ENCODE results near the gene ZNF208. TPM values are rescaled to one million over a fixed set of nuclear protein-coding genes. Genes with fewer than 3 reads are reported as not detected.

Gene ZNF208
- total and polyA plus RNA-seq, 2 of the 13 experiments (the other 11 are each of a cell fraction or from before 2014, with no cell fraction given): not detected

DNA sequence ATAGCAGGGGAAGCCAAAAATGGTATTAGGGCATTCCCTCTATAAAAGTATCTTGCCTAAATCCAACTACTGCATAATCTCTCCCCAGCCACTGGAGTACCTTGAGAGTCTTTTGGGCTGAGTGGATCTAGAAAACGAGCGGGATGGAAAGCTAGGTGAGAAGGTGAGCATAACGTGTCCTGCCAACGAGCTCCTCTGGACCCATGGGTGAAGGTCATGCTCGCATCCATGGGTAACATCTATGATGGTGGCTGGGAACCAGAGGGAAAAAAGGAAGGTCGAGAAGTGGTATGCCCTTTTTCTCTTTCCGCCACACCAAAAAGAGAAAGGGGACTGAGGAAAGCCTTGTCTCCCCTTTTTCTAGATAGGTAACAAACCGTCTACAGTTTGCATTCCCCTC is 63.0 kb downstream of the ZNF208 start (continued):
- TF ChIP-seq, protein P1, sequence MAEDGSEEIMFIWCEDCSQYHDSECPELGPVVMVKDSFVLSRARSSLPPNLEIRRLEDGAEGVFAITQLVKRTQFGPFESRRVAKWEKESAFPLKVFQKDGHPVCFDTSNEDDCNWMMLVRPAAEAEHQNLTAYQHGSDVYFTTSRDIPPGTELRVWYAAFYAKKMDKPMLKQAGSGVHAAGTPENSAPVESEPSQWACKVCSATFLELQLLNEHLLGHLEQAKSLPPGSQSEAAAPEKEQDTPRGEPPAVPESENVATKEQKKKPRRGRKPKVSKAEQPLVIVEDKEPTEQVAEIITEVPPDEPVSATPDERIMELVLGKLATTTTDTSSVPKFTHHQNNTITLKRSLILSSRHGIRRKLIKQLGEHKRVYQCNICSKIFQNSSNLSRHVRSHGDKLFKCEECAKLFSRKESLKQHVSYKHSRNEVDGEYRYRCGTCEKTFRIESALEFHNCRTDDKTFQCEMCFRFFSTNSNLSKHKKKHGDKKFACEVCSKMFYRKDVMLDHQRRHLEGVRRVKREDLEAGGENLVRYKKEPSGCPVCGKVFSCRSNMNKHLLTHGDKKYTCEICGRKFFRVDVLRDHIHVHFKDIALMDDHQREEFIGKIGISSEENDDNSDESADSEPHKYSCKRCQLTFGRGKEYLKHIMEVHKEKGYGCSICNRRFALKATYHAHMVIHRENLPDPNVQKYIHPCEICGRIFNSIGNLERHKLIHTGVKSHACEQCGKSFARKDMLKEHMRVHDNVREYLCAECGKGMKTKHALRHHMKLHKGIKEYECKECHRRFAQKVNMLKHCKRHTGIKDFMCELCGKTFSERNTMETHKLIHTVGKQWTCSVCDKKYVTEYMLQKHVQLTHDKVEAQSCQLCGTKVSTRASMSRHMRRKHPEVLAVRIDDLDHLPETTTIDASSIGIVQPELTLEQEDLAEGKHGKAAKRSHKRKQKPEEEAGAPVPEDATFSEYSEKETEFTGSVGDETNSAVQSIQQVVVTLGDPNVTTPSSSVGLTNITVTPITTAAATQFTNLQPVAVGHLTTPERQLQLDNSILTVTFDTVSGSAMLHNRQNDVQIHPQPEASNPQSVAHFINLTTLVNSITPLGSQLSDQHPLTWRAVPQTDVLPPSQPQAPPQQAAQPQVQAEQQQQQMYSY (CRISPR knock-in tag; IDR thresholded peaks at IDR 0.05): no peak
- TF ChIP-seq NFIB (CRISPR knock-in tag; IDR thresholded peaks at IDR 0.05; ENCODE audit: borderline replicate concordance): no peak

DNA sequence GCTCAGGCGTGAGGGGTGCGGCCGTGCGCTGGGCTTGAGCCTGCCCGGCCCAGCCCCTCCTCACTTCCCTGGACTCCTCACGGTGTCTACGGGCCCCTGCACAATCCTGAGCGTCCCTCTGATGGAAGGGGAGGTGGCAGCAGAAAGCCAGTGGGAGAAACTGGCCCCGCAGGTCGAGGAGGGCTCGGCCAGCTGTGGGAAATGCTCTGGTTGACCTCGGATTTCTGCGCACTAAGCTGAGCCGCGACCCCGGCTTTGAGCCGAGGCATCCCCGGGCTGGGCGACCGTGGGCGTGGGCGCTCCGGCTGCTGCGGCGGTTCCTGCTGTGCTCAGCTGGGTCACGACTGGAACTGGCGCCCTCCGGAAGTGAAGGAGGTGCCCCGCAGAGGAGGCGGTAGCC is 70.1 kb downstream of the ZNF208 start:
- in situ Hi-C loops (cut with HindIII; ENCODE audit: extremely low pct_ligation_motif_present, low pct_unique_long_range_greater_than_20kb) (no loop called here), intact Hi-C loops (cut with micrococcal nuclease; ENCODE audit: unreplicated experiment) (no loop called here)
- Histone ChIP-seq H4K20me1 (ENCODE audit: insufficient read depth, low read length) (no peaks in the 10 kb centered on the region), H3K9me3 (ENCODE audit: low read length) (peaks cover 77% of the 10 kb centered on the region), H3K27ac (ENCODE audit: extremely low read length, insufficient read depth, low read length) (no peak overlapping the region), H3K27me3 (ENCODE audit: control insufficient read depth in 1 of 2, insufficient read depth in 2 of 2, low read length in 2 of 2) (no peaks in the 10 kb centered on the region), H3K36me3 (replicated peaks in 1 of 2; ENCODE audit: control insufficient read depth in 1 of 2, insufficient read depth in 2 of 2, low read length in 2 of 2) (no peaks in the 10 kb centered on the region), H3K4me3 (replicated peaks in 1 of 3; ENCODE audit: insufficient read depth in 1 of 3, low read depth in 2 of 3, low read length in 3 of 3) (no peak overlapping the region), H3K79me2 (ENCODE audit: insufficient read depth, low read length) (no peaks in the 10 kb centered on the region), H3K4me2 (ENCODE audit: low read depth, low read length) (no peak overlapping the region), H2AFZ (ENCODE audit: low read length) (no peak overlapping the region), H3K9ac (ENCODE audit: insufficient read depth, low read depth, low read length) (no peak overlapping the region), H3K4me1 (ENCODE audit: insufficient read depth, low read length) (no peaks in the 10 kb centered on the region)
- CTCF ChIA-PET (ENCODE audit: low intra/inter-chr PET ratio, low total read pairs): no interaction called here
- no peak for DNase-seq (ENCODE audit: low spot score)
- no TSS peak for BruUV-seq (replicated peaks)
- FAIRE-seq: no peak
- ATAC-seq: no peak
- POLR2A ChIA-PET: no interaction called here
- 43% methylated on average over 13 of the region's 30 CpGs for WGBS (ENCODE audit: low lambda C conversion rate)
- TF ChIP-seq ZNF530 (CRISPR knock-in tag; IDR thresholded peaks at IDR 0.05; ENCODE audit: low read depth): no peak
- TF ChIP-seq ZSCAN9 (CRISPR knock-in tag; IDR thresholded peaks at IDR 0.05; ENCODE audit: borderline replicate concordance): no peak
- TF ChIP-seq POLR2AphosphoS5 (IDR thresholded peaks at IDR 0.05; ENCODE audit: low read depth, low read length): no peak
- TF ChIP-seq SMARCE1 (IDR thresholded peaks at IDR 0.05; ENCODE audit: borderline replicate concordance): no peak
- TF ChIP-seq REL (CRISPR knock-in tag; conservative IDR thresholded peaks at IDR 0.05): no peak
- no peak for TF ChIP-seq MAZ (IDR thresholded peaks at IDR 0.05; ENCODE audit: borderline replicate concordance, low read depth, low read length)
- TF ChIP-seq MAZ (CRISPR knock-in tag; IDR thresholded peaks at IDR 0.05; ENCODE audit: low read depth): no peak
- TF ChIP-seq ZIK1 (CRISPR knock-in tag; IDR thresholded peaks at IDR 0.05; ENCODE audit: borderline replicate concordance, low read depth): no peak
- TF ChIP-seq, protein P2, sequence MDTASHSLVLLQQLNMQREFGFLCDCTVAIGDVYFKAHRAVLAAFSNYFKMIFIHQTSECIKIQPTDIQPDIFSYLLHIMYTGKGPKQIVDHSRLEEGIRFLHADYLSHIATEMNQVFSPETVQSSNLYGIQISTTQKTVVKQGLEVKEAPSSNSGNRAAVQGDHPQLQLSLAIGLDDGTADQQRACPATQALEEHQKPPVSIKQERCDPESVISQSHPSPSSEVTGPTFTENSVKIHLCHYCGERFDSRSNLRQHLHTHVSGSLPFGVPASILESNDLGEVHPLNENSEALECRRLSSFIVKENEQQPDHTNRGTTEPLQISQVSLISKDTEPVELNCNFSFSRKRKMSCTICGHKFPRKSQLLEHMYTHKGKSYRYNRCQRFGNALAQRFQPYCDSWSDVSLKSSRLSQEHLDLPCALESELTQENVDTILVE (CRISPR knock-in tag; IDR thresholded peaks at IDR 0.05): no peak
- TF ChIP-seq ZNF567 (CRISPR knock-in tag; IDR thresholded peaks at IDR 0.05; ENCODE audit: borderline replicate concordance): no peak

Measured in HepG2 (cell line).